Stimulated activated CD8-positive, alpha-beta memory T cell treated with anti-CD3 and anti-CD28 coated beads, Interleukin-4, amount 100 ng/mL, for 48 hours (primary cell): ENCODE results near the gene PRDM2.

Experiments used
- DNase-seq: peaks from one replicate; pipeline ENCODE4 v3.0.0-alpha.2; 2020

Gene PRDM2

GRCh38 chr1:13766592-13767564, 66.9 kb downstream of the PRDM2 start:
- no peak for DNase-seq

GRCh38 chr1:13769212-13769611, 69.2 kb downstream of the PRDM2 start:
- no peak for DNase-seq

- no peak for DNase-seq
Observed at GRCh38 chr1:13769830-13770229, 69.8 kb downstream of the PRDM2 start.

GRCh38 chr1:13770743-13771142, 70.8 kb downstream of the PRDM2 start:
- no peak for DNase-seq

- DNase-seq: no peak
Observed at GRCh38 chr1:13771745-13772144, 71.8 kb downstream of the PRDM2 start.

- no peak for DNase-seq
Observed at GRCh38 chr1:13772271-13772670, 72.3 kb downstream of the PRDM2 start.

GRCh38 chr1:13774121-13774520, 74.1 kb downstream of the PRDM2 start:
- no peak for DNase-seq

- no peak for DNase-seq
Observed at GRCh38 chr1:13775459-13775858, 75.5 kb downstream of the PRDM2 start.

GRCh38 chr1:13775916-13776315, 75.9 kb downstream of the PRDM2 start:
- no peak for DNase-seq

- DNase-seq: no peak
Observed at GRCh38 chr1:13778431-13778830, 78.4 kb downstream of the PRDM2 start.

- DNase-seq: no peak
Observed at GRCh38 chr1:13779930-13780329, 79.9 kb downstream of the PRDM2 start.

- no peak for DNase-seq
Observed at GRCh38 chr1:13780780-13781179, 80.8 kb downstream of the PRDM2 start.

GRCh38 chr1:13781228-13781627, 81.2 kb downstream of the PRDM2 start:
- no peak for DNase-seq

GRCh38 chr1:13781907-13782633, 82.1 kb downstream of the PRDM2 start:
- DNase-seq: no peak

GRCh38 chr1:13782634-13783360, 82.8 kb downstream of the PRDM2 start:
- no peak for DNase-seq

GRCh38 chr1:13783551-13783950, 83.6 kb downstream of the PRDM2 start:
- DNase-seq: no peak

- no peak for DNase-seq
Observed at GRCh38 chr1:13784971-13785370, 85.0 kb downstream of the PRDM2 start.

- DNase-seq: peak; percentile 14
Observed at GRCh38 chr1:13786541-13786940, 86.6 kb downstream of the PRDM2 start.

- DNase-seq: peak; percentile 9
Observed at GRCh38 chr1:13788795-13789194, 88.8 kb downstream of the PRDM2 start.

GRCh38 chr1:13790290-13791030, 90.5 kb downstream of the PRDM2 start:
- DNase-seq: no peak

- no peak for DNase-seq
Observed at GRCh38 chr1:13792419-13792818, 92.4 kb downstream of the PRDM2 start.

- no peak for DNase-seq
Observed at GRCh38 chr1:13793088-13793730, 93.2 kb downstream of the PRDM2 start.
